Stimulated activated CD4-positive, alpha-beta T cell treated with anti-CD3 and anti-CD28 coated beads, Interleukin-1b, Interleukin-23, amount 100 ng/mL, for 24 hours (primary cell): ENCODE data around the gene CACNA1B.
"Not testable (repeated sequence)": the region's sequence is repeated elsewhere in the genome, so short reads cannot be mapped to it uniquely, and the experiment has no call there.

Source experiments
- DNase-seq, 4 experiments: peaks; one replicate each; pipeline ENCODE4 v3.0.0-alpha.2; 2020; ENCODE audit warnings: low read depth in 4 of 4, low spot score in 1 of 4

CACNA1B gene

GRCh38 chr9:138095813-138096518 lies 218.4 kb downstream of the CACNA1B start:
- DNase-seq: no peak

DNA sequence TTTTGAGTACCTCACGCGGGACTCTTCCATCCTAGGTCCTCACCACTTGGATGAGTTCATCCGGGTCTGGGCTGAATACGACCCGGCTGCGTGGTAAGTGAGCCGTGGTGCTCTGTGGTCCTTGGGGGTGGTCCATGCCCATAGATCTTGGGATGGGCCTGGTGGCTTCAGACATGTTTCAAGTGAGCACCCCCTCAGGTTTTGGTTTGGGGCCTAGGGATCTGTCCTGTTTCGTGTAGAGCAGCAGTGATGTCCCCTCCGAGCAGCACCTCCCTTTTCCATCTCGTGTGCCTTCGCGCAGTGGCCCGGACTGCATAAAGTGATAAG lies 218.9 kb downstream of the CACNA1B start:
- no peak for DNase-seq

DNA sequence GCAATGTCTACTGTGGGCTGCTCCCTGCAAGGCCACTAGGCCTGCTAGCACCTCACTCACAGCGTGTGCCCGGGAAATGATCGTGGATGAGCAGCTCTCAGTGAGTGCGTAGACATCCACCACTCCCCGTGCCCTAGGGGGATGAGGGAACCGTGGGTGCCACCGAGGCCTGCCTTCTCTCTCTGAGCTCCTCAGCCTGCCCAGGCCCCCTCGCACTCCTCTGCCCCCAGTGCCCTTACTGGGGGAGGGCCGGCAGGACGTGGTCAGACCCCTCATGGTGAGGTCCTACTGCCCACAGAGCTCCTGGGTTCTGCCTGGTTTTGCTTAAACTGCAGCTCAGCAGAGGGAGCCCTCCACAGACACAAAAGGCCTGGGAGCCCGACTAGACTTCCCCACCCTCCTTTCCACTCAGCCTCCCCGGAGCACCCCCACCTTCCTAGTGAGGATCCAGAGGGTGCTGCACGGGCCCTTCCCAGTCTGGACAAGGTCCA lies 220.0 kb downstream of the CACNA1B start:
- DNase-seq: no peak

- no peak for DNase-seq
Measured at GRCh38 chr9:138098116-138098907, 220.7 kb downstream of the CACNA1B start.

- no peak for DNase-seq
Measured at GRCh38 chr9:138098908-138099791, 221.6 kb downstream of the CACNA1B start.

DNA sequence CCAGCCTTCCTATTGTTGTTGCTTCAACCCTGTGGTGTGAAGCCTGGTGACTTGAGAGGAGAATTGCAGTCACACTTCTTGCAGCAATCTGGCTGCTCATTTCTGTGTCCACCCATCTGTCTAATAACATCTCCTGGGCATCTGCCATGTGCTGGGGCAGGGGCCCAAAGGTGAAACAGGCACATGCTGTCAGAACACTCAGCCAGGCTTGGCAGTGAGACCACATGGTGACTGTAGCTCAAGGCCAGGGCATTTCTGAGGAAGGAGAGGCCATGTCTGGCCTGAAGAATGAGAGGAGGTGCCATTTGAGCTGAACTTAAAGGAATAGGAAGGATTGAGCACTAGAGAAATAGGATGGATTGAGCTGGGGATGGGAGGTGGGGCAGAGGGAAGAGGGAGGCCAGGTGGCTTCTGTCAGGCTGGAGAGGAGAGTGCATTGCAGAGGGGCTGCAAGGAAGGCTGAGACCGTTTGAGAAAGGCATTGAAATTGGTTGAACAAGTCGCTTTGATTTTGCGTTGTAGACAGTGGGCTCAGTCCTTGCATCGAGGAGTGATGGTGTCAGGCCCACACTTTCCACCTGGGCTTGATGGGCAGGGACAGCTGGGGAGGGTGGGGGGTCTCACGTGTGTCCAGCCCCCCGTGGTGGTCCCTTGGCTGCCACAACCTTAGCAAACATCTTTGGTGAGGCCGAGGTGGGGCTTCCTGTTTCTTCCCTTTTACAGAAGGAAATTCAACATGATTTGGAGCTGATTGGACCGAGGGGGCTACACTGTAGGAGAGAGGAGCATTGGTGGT lies 222.4 kb downstream of the CACNA1B start:
- DNase-seq: no peak

GRCh38 chr9:138100711-138101350 lies 223.2 kb downstream of the CACNA1B start:
- no peak for DNase-seq

DNA sequence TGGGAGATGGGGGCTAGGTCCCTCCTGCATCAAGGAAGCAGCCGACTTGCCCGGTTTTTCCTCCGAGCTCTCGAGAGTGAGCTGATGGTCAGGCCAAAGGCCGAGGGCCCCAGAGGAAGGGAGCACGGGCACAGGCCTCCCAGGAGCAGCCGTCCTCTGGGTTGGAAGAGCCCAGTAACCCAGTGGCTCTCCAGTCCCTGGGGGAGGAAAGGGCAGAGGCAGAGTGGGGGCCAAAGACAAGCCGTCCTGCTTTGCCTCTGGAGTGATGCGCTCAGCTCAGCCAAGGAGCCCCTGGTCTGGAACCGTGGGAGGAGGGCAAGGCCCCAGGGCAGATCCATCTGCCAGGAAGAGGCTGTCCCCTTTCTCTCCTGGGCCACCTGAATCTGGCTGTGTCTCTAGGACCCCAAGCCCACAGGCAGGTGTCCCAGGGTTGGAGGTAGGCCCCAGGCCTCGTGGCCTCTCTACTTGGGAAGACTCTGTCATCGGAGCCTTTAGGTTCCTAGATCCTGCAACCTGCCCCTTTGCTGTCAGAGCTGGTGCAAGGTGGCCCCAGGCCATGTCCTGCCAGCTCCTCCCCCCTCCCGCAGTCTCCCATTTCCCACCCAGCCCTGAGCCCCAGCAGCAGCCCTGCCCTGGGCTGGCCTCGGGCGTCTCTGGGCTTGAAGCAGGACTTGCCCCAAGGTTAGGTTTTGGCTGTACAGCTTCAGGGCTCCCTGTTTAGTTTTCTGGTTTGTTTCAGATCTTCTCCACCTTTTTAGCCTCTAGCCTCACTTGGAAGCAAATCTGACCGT lies 224.1 kb downstream of the CACNA1B start:
- no peak for DNase-seq

DNA sequence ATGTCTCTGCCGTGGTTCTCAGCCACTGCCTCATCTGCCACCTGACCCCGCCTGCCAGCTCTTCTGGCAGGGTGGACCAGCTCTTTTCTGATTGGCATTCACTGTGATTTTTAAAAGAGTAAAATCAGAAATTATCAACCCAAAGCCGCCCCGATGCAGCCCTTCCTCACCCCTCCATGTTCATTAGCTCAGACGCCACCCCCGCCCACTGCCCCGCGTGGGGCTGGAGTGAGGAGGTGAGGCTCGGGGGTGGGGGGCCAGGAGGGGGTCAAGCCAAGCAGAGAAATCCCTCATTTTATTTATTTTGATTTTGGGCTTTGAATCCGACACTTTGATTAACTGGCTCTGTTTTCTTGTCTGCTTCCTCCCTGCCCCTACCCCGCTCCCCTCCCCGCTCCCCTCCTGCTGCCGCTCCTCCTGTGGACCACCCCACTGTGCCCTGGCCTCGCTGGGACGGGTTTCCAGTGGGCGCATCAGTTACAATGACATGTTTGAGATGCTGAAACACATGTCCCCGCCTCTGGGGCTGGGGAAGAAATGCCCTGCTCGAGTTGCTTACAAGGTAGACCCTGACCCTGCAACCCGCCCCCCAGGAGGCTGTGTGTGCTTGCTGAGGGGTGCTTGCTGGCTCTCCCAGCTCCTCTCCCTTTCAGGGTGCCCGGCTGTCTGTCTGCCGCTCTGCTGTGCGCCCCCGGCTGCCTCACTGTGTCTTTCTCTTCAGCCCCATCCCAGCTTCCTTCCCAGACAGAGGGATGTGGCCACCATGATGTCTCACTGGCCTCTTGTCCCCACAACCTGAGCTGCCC lies 224.9 kb downstream of the CACNA1B start:
- no peak for DNase-seq

DNA sequence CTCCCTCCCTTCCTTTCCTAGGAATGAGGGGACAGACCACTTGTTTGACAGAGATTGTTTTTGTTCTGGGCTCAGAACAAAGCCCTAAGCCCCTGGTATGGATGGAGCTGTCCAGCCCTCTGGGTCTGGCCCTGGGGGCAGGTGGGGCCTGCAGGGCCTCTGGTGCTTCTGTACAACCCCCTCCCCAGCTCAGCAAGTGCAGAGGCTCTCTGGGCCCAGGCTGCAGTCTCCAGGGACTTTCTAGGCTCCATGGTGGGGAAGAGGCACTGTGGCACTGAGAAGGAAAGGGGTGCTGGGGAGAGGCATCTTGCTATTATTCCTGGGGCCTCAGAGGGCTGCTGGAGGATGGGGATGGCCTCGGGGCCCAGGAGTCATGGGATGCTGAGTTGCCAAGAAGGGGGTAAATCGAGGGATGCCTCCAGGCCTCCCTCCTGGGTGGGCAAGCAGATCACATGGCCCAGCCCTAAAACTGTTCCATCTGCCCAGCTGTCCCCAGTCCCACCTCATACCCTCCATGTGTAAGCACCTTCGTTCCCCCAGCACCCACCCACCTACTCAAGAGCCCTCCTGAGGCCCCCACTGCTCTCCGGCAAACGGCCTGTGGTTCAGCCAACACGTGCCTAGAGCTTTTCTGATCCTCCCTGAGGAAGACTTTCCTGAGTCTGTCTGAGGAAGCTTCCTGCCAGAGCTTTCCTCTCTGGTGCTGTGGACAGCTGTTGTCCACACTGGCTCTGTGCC lies 225.7 kb downstream of the CACNA1B start:
- no peak for DNase-seq

- no peak for DNase-seq
Measured at GRCh38 chr9:138103849-138104206, 226.2 kb downstream of the CACNA1B start.

- no peak for DNase-seq
Measured at GRCh38 chr9:138104251-138105122, 226.9 kb downstream of the CACNA1B start.

GRCh38 chr9:138105123-138105415 lies 227.5 kb downstream of the CACNA1B start:
- DNase-seq: no peak

DNA sequence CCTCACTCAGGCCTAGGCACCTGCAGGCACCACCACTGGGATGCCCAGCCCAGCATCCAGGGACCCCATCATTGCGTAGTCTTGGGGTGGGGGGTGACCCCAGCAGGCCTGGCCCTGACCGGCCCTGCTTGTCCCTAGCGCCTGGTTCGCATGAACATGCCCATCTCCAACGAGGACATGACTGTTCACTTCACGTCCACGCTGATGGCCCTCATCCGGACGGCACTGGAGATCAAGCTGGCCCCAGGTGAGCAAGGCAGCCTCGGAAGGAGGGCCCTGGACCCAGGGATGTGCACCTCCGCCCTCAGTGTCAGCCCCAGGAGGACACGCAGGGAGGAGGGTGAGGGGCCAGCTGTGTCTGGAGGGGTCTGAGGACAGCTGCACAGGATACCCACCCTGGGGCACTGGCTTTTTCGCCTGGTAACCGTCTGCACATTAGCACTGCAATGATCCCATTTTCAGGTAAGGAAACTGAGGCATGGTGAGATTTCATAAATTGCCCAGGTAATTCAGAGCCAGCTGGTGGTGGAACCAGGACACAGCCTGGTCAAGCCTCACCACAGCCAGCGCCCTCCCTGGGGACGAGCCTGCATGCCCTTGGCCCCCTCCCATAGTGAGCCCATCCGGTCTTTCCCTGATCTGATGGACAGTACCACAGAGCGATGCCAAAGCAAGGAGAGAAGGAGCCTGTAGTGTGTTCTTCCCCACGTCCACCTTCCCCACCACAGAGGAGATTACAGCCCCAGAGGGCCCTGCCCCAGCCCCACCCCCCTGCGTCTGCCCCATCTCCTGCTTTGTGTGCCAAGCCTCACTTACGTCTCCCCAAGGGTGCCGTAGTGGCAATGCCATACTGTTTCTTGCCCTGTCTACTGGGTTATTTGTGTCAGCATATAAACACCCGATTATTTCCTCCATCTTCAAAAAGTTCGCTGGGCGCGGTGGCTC lies 228.3 kb downstream of the CACNA1B start:
- DNase-seq: no peak

GRCh38 chr9:138107039-138107438 lies 229.5 kb downstream of the CACNA1B start:
- not testable (repeated sequence) for DNase-seq

GRCh38 chr9:138111607-138112006 lies 234.0 kb downstream of the CACNA1B start:
- DNase-seq: no peak
